GM23338 (cell line): ENCODE data around the gene FOXP1. TPM values are rescaled to one million over a fixed set of nuclear protein-coding genes. Genes with fewer than 3 reads are reported as not detected.

Experiments used
- ATAC-seq: fragments of 200-7000 bp; cut with Tn5 transposase; 3 replicates; pipeline ENCODE4 v1.9.1; 2020
- DNase-seq: peaks from one replicate; pipeline ENCODE4 v3.0.0-alpha.2; 2015; ENCODE audit warnings: low spot score
- H2AFZ ChIP-seq: fragments of 200-600 bp; sonication (generic); 2 replicates; pipeline ENCODE4 v1.8.0; 2016; ENCODE audit warnings: antibody characterized with exemption, mild to moderate bottlenecking, moderate library complexity
- H3F3A ChIP-seq: fragments of 200-600 bp; sonication (generic); replicated peaks from 2 replicates; pipeline ENCODE4 v1.8.0; 2017; ENCODE audit warnings: antibody characterized with exemption, mixed run types, low read depth
- H3K27ac ChIP-seq: fragments of 200-600 bp; sonication (generic); 2 replicates; pipeline ENCODE4 v1.6.1; 2016; ENCODE audit warnings: low read depth
- H3K27me3 ChIP-seq: fragments of 200-600 bp; sonication (generic); 2 replicates; pipeline ENCODE4 v1.8.0; 2016; ENCODE audit warnings: mild to moderate bottlenecking, mixed run types, moderate library complexity; ENCODE audit not compliant: insufficient read depth
- H3K36me3 ChIP-seq: fragments of 200-600 bp; sonication (generic); 2 replicates; pipeline ENCODE4 v1.8.0; 2016; ENCODE audit warnings: mild to moderate bottlenecking; ENCODE audit not compliant: insufficient read depth
- H3K4me1 ChIP-seq: fragments of 200-600 bp; sonication (generic); 2 replicates; pipeline ENCODE4 v1.8.0; 2016; ENCODE audit warnings: mild to moderate bottlenecking, moderate library complexity; ENCODE audit not compliant: insufficient read depth
- H3K4me2 ChIP-seq: fragments of 200-600 bp; sonication (generic); 2 replicates; pipeline ENCODE4 v1.7.1; 2017; ENCODE audit warnings: mixed run types
- H3K4me3 ChIP-seq: fragments of 200-600 bp; sonication (generic); 2 replicates; pipeline ENCODE4 v1.6.1; 2016; ENCODE audit warnings: mixed run types
- H3K79me2 ChIP-seq: fragments of 200-600 bp; sonication (generic); replicated peaks from 2 replicates; pipeline ENCODE4 v1.8.0; 2017; ENCODE audit warnings: mild to moderate bottlenecking; ENCODE audit not compliant: insufficient read depth
- H3K9me2 ChIP-seq: fragments of 200-600 bp; sonication (generic); 2 replicates; pipeline ENCODE4 v1.8.0; 2017; ENCODE audit not compliant: insufficient read depth
- H4K20me1 ChIP-seq: fragments of 200-600 bp; sonication (generic); replicated peaks from 2 replicates; pipeline ENCODE4 v1.8.0; 2017; ENCODE audit warnings: mild to moderate bottlenecking; ENCODE audit not compliant: insufficient read depth
- H3K27ac Mint-ChIP-seq: 2 replicates; pipeline ENCODE4 v1.8.0; 2020; ENCODE audit warnings: inconsistent platforms, mild to moderate bottlenecking, moderate library complexity, mixed read lengths
- H3K27me3 Mint-ChIP-seq: 3 replicates; pipeline ENCODE4 v1.8.0; 2022; ENCODE audit warnings: low read depth, mild to moderate bottlenecking, moderate library complexity, mixed read lengths, inconsistent platforms; ENCODE audit not compliant: insufficient read depth, poor library complexity
- H3K36me3 Mint-ChIP-seq: 3 replicates; pipeline ENCODE4 v1.8.0; 2021; ENCODE audit warnings: low read depth, mild to moderate bottlenecking, inconsistent platforms, moderate library complexity, mixed read lengths
- H3K4me1 Mint-ChIP-seq: 3 replicates; pipeline ENCODE4 v1.8.0; 2020; ENCODE audit warnings: mild to moderate bottlenecking, inconsistent platforms, mixed read lengths
- H3K4me3 Mint-ChIP-seq: 3 replicates; pipeline ENCODE4 v1.8.0; 2021; ENCODE audit warnings: moderate library complexity, mild to moderate bottlenecking, inconsistent platforms, mixed read lengths
- H3K9me3 Mint-ChIP-seq: 3 replicates; pipeline ENCODE4 v1.8.0; 2020; ENCODE audit warnings: moderate library complexity, mild to moderate bottlenecking, inconsistent platforms, mixed read lengths
- CREB1 ChIP-seq: fragments of 250-450 bp; sonication (Bioruptor Pico); IDR thresholded peaks from 2 replicates; pipeline ENCODE4 v1.5.0; 2020; ENCODE audit warnings: low read depth, mild to moderate bottlenecking, moderate library complexity
- CTCF ChIP-seq, 2 experiments: fragments of 200-600 bp in 1 of 2; sonication (generic) in 1 of 2; conservative IDR thresholded peaks; 2 replicates each; pipeline versions ENCODE4 v1.5.1 to v1.6.1; 2016 to 2017; ENCODE audit warnings: antibody characterized with exemption in 2 of 2, low read depth in 2 of 2, mild to moderate bottlenecking in 2 of 2, moderate library complexity in 1 of 2
- ETS1 ChIP-seq: IDR thresholded peaks from 2 replicates; pipeline ENCODE4 v1.6.1; 2016; ENCODE audit warnings: antibody characterized with exemption
- EZH2 ChIP-seq: fragments of 200-600 bp; sonication (generic); IDR thresholded peaks from one replicate; pipeline ENCODE4 v1.8.0; 2017; ENCODE audit warnings: antibody characterized with exemption, mild to moderate bottlenecking, low read depth; ENCODE audit not compliant: unreplicated experiment
- EZH2phosphoT487 ChIP-seq: fragments of 200-600 bp; sonication (generic); IDR thresholded peaks from one replicate; pipeline ENCODE4 v1.8.1; 2018; ENCODE audit warnings: antibody characterized with exemption; ENCODE audit not compliant: unreplicated experiment
- JUNB ChIP-seq: IDR thresholded peaks from one replicate; pipeline ENCODE4 v1.6.1; 2016; ENCODE audit warnings: antibody characterized with exemption; ENCODE audit not compliant: unreplicated experiment
- NANOG ChIP-seq: IDR thresholded peaks from 2 replicates; pipeline ENCODE4 v1.6.1; 2016; ENCODE audit warnings: antibody characterized with exemption, borderline replicate concordance
- POLR2AphosphoS5 ChIP-seq: IDR thresholded peaks from 2 replicates; pipeline ENCODE4 v1.6.1; 2016; ENCODE audit warnings: antibody characterized with exemption, low read depth
- REST ChIP-seq: IDR thresholded peaks from one replicate; pipeline ENCODE4 v1.6.1; 2018; ENCODE audit warnings: antibody characterized with exemption; ENCODE audit not compliant: unreplicated experiment
- STAT1 ChIP-seq: IDR thresholded peaks from one replicate; pipeline ENCODE4 v1.6.1; 2016; ENCODE audit warnings: antibody characterized with exemption; ENCODE audit not compliant: unreplicated experiment
- ZNF331 ChIP-seq: fragments of 250-450 bp; sonication (Bioruptor Pico); IDR thresholded peaks from 2 replicates; pipeline ENCODE4 v1.5.0; 2020; ENCODE audit warnings: low read depth, mild to moderate bottlenecking, moderate library complexity
- ZNF462 ChIP-seq: fragments of 250-450 bp; sonication (Bioruptor Pico); IDR thresholded peaks from 2 replicates; pipeline ENCODE4 v1.5.0; 2020; ENCODE audit warnings: mild to moderate bottlenecking, moderate library complexity
- polyA plus RNA-seq: library from polyadenylated mRNA; unstranded; fragments of >200 nt; fragmentation: Nextera tagmentation; extraction: Ambion mirVana; gene quantifications from 2 replicates; pipeline ENCODE4 v1.2.1, GENCODE V29; 2016
- total RNA-seq: library from RNA; depleted of rRNA; stranded (reverse); fragments of >200 nt; shearing (Covaris generic); gene quantifications from 2 replicates; pipeline ENCODE4 v1.2.3, GENCODE V29; 2014

The FOXP1 gene
- total and polyA plus RNA-seq, 2 experiments from 2014 or later = 32.9 to 35.5 TPM

GRCh38 chr3:71461114-71461513, 122.4 kb downstream of the FOXP1 start:
- peaks cover 13% of the 10 kb centered on the region for H3K4me1 Mint-ChIP-seq
- Histone ChIP-seq H3K79me2 (no peaks in the 10 kb centered on the region), H3K27ac (no peak overlapping the region)

More at GRCh38 chr3:71461114-71461513, 122.4 kb downstream of the FOXP1 start:
- DNase-seq (no peak), ATAC-seq (no peak)
- H3K4me3 ChIP-seq = no peak overlapping the region
- no peaks in the 10 kb centered on the region for H3K27me3 ChIP-seq
- no peaks in the 10 kb centered on the region for H4K20me1 ChIP-seq
- peaks cover 8% of the 10 kb centered on the region; the same call in 1 of the 2 replicates for H3K4me1 ChIP-seq
- H3K36me3 ChIP-seq = no peaks in the 10 kb centered on the region
- Mint-ChIP-seq H3K27me3 (peaks cover 2% of the 10 kb centered on the region), H3K27ac (no peak overlapping the region), H3K36me3 (no peaks in the 10 kb centered on the region), H3K4me3 (no peak overlapping the region), H3K9me3 (no peaks in the 10 kb centered on the region; the same call in 2 of the 3 replicates)
- H3K4me2 ChIP-seq = no peak overlapping the region
- no peaks in the 10 kb centered on the region for H3F3A ChIP-seq
- TF ChIP-seq ZNF462 (CRISPR knock-in tag) (no peak), EZH2phosphoT487 (no peak), STAT1 (no peak), REST (no peak), CTCF (conservative IDR thresholded peaks at IDR 0.05; ENCODE audit: low read depth in 2 of 2) (no peak), NANOG (no peak), JUNB (no peak), ETS1 (no peak), ZNF331 (no peak), EZH2 (no peak), CREB1 (CRISPR knock-in tag) (no peak), POLR2AphosphoS5 (no peak)
- no peaks in the 10 kb centered on the region for H3K9me2 ChIP-seq
- no peak overlapping the region for H2AFZ ChIP-seq
